H9 (cell line): ENCODE data around the gene ABCC4. TPM values are rescaled to one million over a fixed set of nuclear protein-coding genes. Genes with fewer than 3 reads are reported as not detected.

ENCODE experiments used
- DNase-seq: peaks from one replicate; pipeline ENCODE4 v3.0.0-alpha.2; 2017
- H2AFZ ChIP-seq: one replicate; pipeline ENCODE4 v1.6.1; 2013; ENCODE audit warnings: mild to moderate bottlenecking, low read length, control low read depth, moderate library complexity
- H2AK5ac ChIP-seq: 2 replicates; pipeline ENCODE4 v1.6.1; 2013; ENCODE audit warnings: low read length, control low read depth, mixed read lengths; ENCODE audit not compliant: insufficient read length
- H2BK120ac ChIP-seq: one replicate; pipeline ENCODE4 v1.6.1; 2013; ENCODE audit warnings: low read depth, mild to moderate bottlenecking, low read length, control low read depth, inconsistent platforms; ENCODE audit not compliant: poor library complexity, severe bottlenecking
- H2BK12ac ChIP-seq: 2 replicates; pipeline ENCODE4 v1.6.1; 2013; ENCODE audit warnings: low read length, control low read depth, mixed read lengths, low read depth; ENCODE audit not compliant: insufficient read length
- H2BK15ac ChIP-seq: 2 replicates; pipeline ENCODE4 v1.6.1; 2013; ENCODE audit warnings: low read depth, low read length, control low read depth
- H2BK20ac ChIP-seq: one replicate; pipeline ENCODE4 v1.6.1; 2013; ENCODE audit warnings: low read depth, mild to moderate bottlenecking, low read length, control low read depth, inconsistent platforms; ENCODE audit not compliant: poor library complexity, severe bottlenecking
- H2BK5ac ChIP-seq: 2 replicates; pipeline ENCODE4 v1.6.1; 2013; ENCODE audit warnings: low read length, control low read depth, mixed read lengths; ENCODE audit not compliant: insufficient read length
- H3K14ac ChIP-seq: 2 replicates; pipeline ENCODE4 v1.6.1; 2013; ENCODE audit warnings: low read length, control low read depth; ENCODE audit not compliant: insufficient read depth
- H3K18ac ChIP-seq: 2 replicates; pipeline ENCODE4 v1.6.1; 2013; ENCODE audit warnings: low read depth, mild to moderate bottlenecking, mixed read lengths, low read length, control low read depth; ENCODE audit not compliant: insufficient read length
- H3K23ac ChIP-seq: 2 replicates; pipeline ENCODE4 v1.6.1; 2013; ENCODE audit warnings: low read length, control low read depth, mixed read lengths, low read depth; ENCODE audit not compliant: insufficient read length
- H3K23me2 ChIP-seq: 2 replicates; pipeline ENCODE4 v1.6.1; 2013; ENCODE audit warnings: low read depth, mild to moderate bottlenecking, mixed read lengths, low read length, control low read depth; ENCODE audit not compliant: insufficient read length, poor library complexity, severe bottlenecking
- H3K27ac ChIP-seq: 2 replicates; pipeline ENCODE4 v1.5.1; 2013; ENCODE audit warnings: low read length, control low read depth, mixed read lengths, low read depth; ENCODE audit not compliant: insufficient read length
- H3K27me3 ChIP-seq: 2 replicates; pipeline ENCODE4 v1.6.1; 2013; ENCODE audit warnings: low read length, control low read depth, inconsistent platforms; ENCODE audit not compliant: insufficient read depth
- H3K4ac ChIP-seq: 2 replicates; pipeline ENCODE4 v1.6.1; 2013; ENCODE audit warnings: low read depth, mild to moderate bottlenecking, control low read depth, inconsistent platforms, low read length, moderate library complexity
- H3K4me1 ChIP-seq: 2 replicates; pipeline ENCODE4 v1.6.1; 2013; ENCODE audit warnings: low read length, control low read depth, inconsistent platforms; ENCODE audit not compliant: insufficient read depth
- H3K4me2 ChIP-seq: 2 replicates; pipeline ENCODE4 v1.6.1; 2013; ENCODE audit warnings: low read length, control low read depth, mixed read lengths; ENCODE audit not compliant: insufficient read length, insufficient read depth
- H3K56ac ChIP-seq: 2 replicates; pipeline ENCODE4 v1.6.1; 2013; ENCODE audit warnings: low read depth, mild to moderate bottlenecking, mixed read lengths, low read length, control low read depth; ENCODE audit not compliant: insufficient read length
- H3K79me1 ChIP-seq: 2 replicates; pipeline ENCODE4 v1.6.1; 2013; ENCODE audit warnings: low read depth, mild to moderate bottlenecking, moderate library complexity, low read length, control low read depth, inconsistent platforms; ENCODE audit not compliant: insufficient read depth, poor library complexity, severe bottlenecking
- H3K79me2 ChIP-seq: 2 replicates; pipeline ENCODE4 v1.6.1; 2013; ENCODE audit warnings: low read length, control low read depth, inconsistent platforms; ENCODE audit not compliant: insufficient read depth
- H3K9ac ChIP-seq: 2 replicates; pipeline ENCODE4 v1.6.1; 2013; ENCODE audit warnings: low read length, control low read depth, mixed read lengths; ENCODE audit not compliant: insufficient read length; ENCODE audit errors: extremely low read depth
- H3K9me3 ChIP-seq: one replicate; pipeline ENCODE4 v1.6.1; 2013; ENCODE audit warnings: low read depth, low read length, inconsistent platforms; ENCODE audit not compliant: control insufficient read depth
- H3T11ph ChIP-seq: one replicate; pipeline ENCODE4 v1.6.1; 2013; ENCODE audit warnings: mild to moderate bottlenecking, low read length, control low read depth, inconsistent platforms
- H4K20me1 ChIP-seq: one replicate; pipeline ENCODE4 v1.6.1; 2013; ENCODE audit not compliant: control insufficient read depth, insufficient read length, insufficient read depth
- H4K5ac ChIP-seq: 2 replicates; pipeline ENCODE4 v1.6.1; 2013; ENCODE audit warnings: low read depth, mild to moderate bottlenecking, mixed read lengths, low read length, control low read depth; ENCODE audit not compliant: insufficient read length
- H4K8ac ChIP-seq: replicated peaks from 2 replicates; pipeline ENCODE4 v1.6.1; 2013; ENCODE audit warnings: low read length, control low read depth, mixed read lengths, low read depth; ENCODE audit not compliant: insufficient read length
- H4K91ac ChIP-seq: 2 replicates; pipeline ENCODE4 v1.6.1; 2013; ENCODE audit warnings: low read depth, mild to moderate bottlenecking, moderate library complexity, mixed read lengths, low read length, control low read depth; ENCODE audit not compliant: insufficient read length
- H3K27ac Mint-ChIP-seq, 3 experiments: 2 replicates in 2 of 3; 3 replicates in 1 of 3; pipeline ENCODE4 v1.8.0; 2020 to 2021; ENCODE audit warnings: mixed read lengths in 3 of 3, mild to moderate bottlenecking in 1 of 3, moderate library complexity in 1 of 3
- H3K27me3 Mint-ChIP-seq: 2 replicates; pipeline ENCODE4 v1.8.0; 2021; ENCODE audit warnings: low read depth, mild to moderate bottlenecking, moderate library complexity, mixed read lengths
- H3K36me3 Mint-ChIP-seq, 3 experiments: 2 replicates in 2 of 3; 3 replicates in 1 of 3; pipeline ENCODE4 v1.8.0; 2020 to 2021; ENCODE audit warnings: low read depth in 3 of 3, mixed read lengths in 3 of 3; ENCODE audit not compliant: insufficient read depth in 1 of 3
- H3K4me1 Mint-ChIP-seq, 2 experiments: 2 replicates each; pipeline ENCODE4 v1.8.0; 2020; ENCODE audit warnings: mixed read lengths in 2 of 2
- H3K4me3 Mint-ChIP-seq, 2 experiments: 2 replicates in 1 of 2; 3 replicates in 1 of 2; pipeline ENCODE4 v1.8.0; 2020 to 2021; ENCODE audit warnings: mild to moderate bottlenecking in 2 of 2, mixed read lengths in 2 of 2, moderate library complexity in 1 of 2
- H3K9me3 Mint-ChIP-seq, 2 experiments: 2 replicates in 1 of 2; 3 replicates in 1 of 2; pipeline ENCODE4 v1.8.0; 2020; ENCODE audit warnings: mild to moderate bottlenecking in 2 of 2, mixed read lengths in 2 of 2, moderate library complexity in 1 of 2
- CTCF ChIP-seq: fragments of 200-600 bp; sonication (generic); conservative IDR thresholded peaks from 3 replicates; pipeline ENCODE4 v1.8.0; 2021; ENCODE audit warnings: antibody characterized with exemption, mild to moderate bottlenecking
- WGBS: extraction: QIAGEN DNeasy Blood & Tissue Kit; methylation state at CpG from one replicate; pipeline ENCODE4 v1.1.7; 2013; ENCODE audit warnings: missing lambda C conversion rate, low lambda C conversion rate, mixed read lengths; ENCODE audit not compliant: insufficient read length; ENCODE audit errors: extremely low coverage; 5-methylcytosine and 5-hydroxymethylcytosine counted together
- total RNA-seq: library from RNA; stranded (reverse); gene quantifications from 2 replicates; pipeline ENCODE4 v1.2.1, GENCODE V29; 2021

The ABCC4 gene
- total RNA-seq, 1 experiment from 2014 or later = 5.9 TPM

GRCh38 chr13:95228130-95228529, 73.1 kb downstream of the ABCC4 start:
- H4K91ac ChIP-seq = no peak overlapping the region
- no peak overlapping the region for H3K4ac ChIP-seq
- H3K27ac ChIP-seq = no peak overlapping the region
- H4K5ac ChIP-seq = no peak overlapping the region
- Mint-ChIP-seq H3K4me1 (no peaks in the 10 kb centered on the region), H3K27ac (no peak overlapping the region), H3K27me3 (no peaks in the 10 kb centered on the region), H3K36me3 (no peaks in the 10 kb centered on the region), H3K4me3 (no peak overlapping the region), H3K9me3 (no peaks in the 10 kb centered on the region)
- no peak overlapping the region for H3K23ac ChIP-seq
- H3K9me3 ChIP-seq = no peaks in the 10 kb centered on the region
- no peak overlapping the region for H3K18ac ChIP-seq
- no peak overlapping the region for H3T11ph ChIP-seq
- H2BK15ac ChIP-seq = no peak overlapping the region
- no peaks in the 10 kb centered on the region for H3K23me2 ChIP-seq
- WGBS = no CpG with 5 or more reads among the region's 5 CpGs
- H2BK12ac ChIP-seq = no peak overlapping the region
- H2AFZ ChIP-seq = no peak overlapping the region
- H2BK5ac ChIP-seq = no peak overlapping the region
- no peak overlapping the region for H3K14ac ChIP-seq
- no peaks in the 10 kb centered on the region for H3K4me1 ChIP-seq
- H2AK5ac ChIP-seq = no peak overlapping the region
- no peaks in the 10 kb centered on the region for H3K27me3 ChIP-seq
- H3K56ac ChIP-seq = no peak overlapping the region
- no peaks in the 10 kb centered on the region for H3K79me2 ChIP-seq
- H2BK20ac ChIP-seq = no peak overlapping the region
- H4K8ac ChIP-seq = no peak overlapping the region
- TF ChIP-seq CTCF = no peak
- H2BK120ac ChIP-seq = no peak overlapping the region
- no peak overlapping the region for H3K4me2 ChIP-seq
- no peak overlapping the region for H3K9ac ChIP-seq
- DNase-seq = no peak
- no peaks in the 10 kb centered on the region for H3K79me1 ChIP-seq
- no peaks in the 10 kb centered on the region for H4K20me1 ChIP-seq
